ENCODE results near the gene NMUR2. TPM values are rescaled to one million over a fixed set of nuclear protein-coding genes. Genes with fewer than 3 reads are reported as not detected.

NMUR2 gene
- polyA plus RNA-seq, 1 of the 3 experiments (the other 2 are of a cell fraction), result not detected

- no peaks in the 10 kb centered on the region for H3K4me1 ChIP-seq (ENCODE audit: control insufficient read depth in 1 of 2, insufficient read depth in 2 of 2, low read depth in 1 of 2, low read length in 1 of 2)
- H3F3A ChIP-seq (replicated peaks; ENCODE audit: insufficient read depth), result no peaks in the 10 kb centered on the region
- H3K9me2 ChIP-seq, result no peaks in the 10 kb centered on the region
- no peak overlapping the region for H3K9ac ChIP-seq
- POLR2A ChIA-PET, result no interaction called here
- no peaks in the 10 kb centered on the region for H3K79me2 ChIP-seq (ENCODE audit: insufficient read depth)
- no peaks in the 10 kb centered on the region for H4K20me1 ChIP-seq (ENCODE audit: insufficient read depth)
- TF ChIP-seq FOSL2 (IDR thresholded peaks at IDR 0.05; ENCODE audit: borderline replicate concordance, low read depth) (no peak), SIN3A (IDR thresholded peaks at IDR 0.05; ENCODE audit: borderline replicate concordance, low read depth, low read length) (no peak), CHD2 (IDR thresholded peaks at IDR 0.05; ENCODE audit: low read length, partially characterized antibody) (no peak), TAF1 (IDR thresholded peaks at IDR 0.05; ENCODE audit: borderline replicate concordance, low read depth, low read length) (no peak), POLR2AphosphoS5 (IDR thresholded peaks at IDR 0.05; ENCODE audit: low read depth, low read length) (no peak), FOXM1 (IDR thresholded peaks at IDR 0.05; ENCODE audit: low read depth) (no peak), RFX5 (IDR thresholded peaks at IDR 0.05; ENCODE audit: low read length) (no peak), CTCF (IDR thresholded peaks at IDR 0.05) (no peak), RAD21 (IDR thresholded peaks at IDR 0.05; ENCODE audit: low read length) (no peak), EZH2phosphoT487 (IDR thresholded peaks at IDR 0.05; ENCODE audit: borderline replicate concordance, low read depth) (no peak), RCOR1 (IDR thresholded peaks at IDR 0.05; ENCODE audit: low read length) (no peak)
- TF ChIP-seq, protein P1, sequence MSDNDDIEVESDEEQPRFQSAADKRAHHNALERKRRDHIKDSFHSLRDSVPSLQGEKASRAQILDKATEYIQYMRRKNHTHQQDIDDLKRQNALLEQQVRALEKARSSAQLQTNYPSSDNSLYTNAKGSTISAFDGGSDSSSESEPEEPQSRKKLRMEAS (IDR thresholded peaks at IDR 0.05; ENCODE audit: low read depth), result no peak
- TF ChIP-seq, protein P2, sequence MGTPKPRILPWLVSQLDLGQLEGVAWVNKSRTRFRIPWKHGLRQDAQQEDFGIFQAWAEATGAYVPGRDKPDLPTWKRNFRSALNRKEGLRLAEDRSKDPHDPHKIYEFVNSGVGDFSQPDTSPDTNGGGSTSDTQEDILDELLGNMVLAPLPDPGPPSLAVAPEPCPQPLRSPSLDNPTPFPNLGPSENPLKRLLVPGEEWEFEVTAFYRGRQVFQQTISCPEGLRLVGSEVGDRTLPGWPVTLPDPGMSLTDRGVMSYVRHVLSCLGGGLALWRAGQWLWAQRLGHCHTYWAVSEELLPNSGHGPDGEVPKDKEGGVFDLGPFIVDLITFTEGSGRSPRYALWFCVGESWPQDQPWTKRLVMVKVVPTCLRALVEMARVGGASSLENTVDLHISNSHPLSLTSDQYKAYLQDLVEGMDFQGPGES (IDR thresholded peaks at IDR 0.05; ENCODE audit: low read depth, low read length), result no peak
- TF ChIP-seq, protein P3, sequence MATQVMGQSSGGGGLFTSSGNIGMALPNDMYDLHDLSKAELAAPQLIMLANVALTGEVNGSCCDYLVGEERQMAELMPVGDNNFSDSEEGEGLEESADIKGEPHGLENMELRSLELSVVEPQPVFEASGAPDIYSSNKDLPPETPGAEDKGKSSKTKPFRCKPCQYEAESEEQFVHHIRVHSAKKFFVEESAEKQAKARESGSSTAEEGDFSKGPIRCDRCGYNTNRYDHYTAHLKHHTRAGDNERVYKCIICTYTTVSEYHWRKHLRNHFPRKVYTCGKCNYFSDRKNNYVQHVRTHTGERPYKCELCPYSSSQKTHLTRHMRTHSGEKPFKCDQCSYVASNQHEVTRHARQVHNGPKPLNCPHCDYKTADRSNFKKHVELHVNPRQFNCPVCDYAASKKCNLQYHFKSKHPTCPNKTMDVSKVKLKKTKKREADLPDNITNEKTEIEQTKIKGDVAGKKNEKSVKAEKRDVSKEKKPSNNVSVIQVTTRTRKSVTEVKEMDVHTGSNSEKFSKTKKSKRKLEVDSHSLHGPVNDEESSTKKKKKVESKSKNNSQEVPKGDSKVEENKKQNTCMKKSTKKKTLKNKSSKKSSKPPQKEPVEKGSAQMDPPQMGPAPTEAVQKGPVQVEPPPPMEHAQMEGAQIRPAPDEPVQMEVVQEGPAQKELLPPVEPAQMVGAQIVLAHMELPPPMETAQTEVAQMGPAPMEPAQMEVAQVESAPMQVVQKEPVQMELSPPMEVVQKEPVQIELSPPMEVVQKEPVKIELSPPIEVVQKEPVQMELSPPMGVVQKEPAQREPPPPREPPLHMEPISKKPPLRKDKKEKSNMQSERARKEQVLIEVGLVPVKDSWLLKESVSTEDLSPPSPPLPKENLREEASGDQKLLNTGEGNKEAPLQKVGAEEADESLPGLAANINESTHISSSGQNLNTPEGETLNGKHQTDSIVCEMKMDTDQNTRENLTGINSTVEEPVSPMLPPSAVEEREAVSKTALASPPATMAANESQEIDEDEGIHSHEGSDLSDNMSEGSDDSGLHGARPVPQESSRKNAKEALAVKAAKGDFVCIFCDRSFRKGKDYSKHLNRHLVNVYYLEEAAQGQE (IDR thresholded peaks at IDR 0.05; ENCODE audit: low read depth, low read length), result no peak
- no peak overlapping the region for H3K27ac ChIP-seq (ENCODE audit: low read depth in 2 of 2, low read length in 1 of 2)
- no peak overlapping the region for H3K4me3 ChIP-seq (ENCODE audit: low read depth in 2 of 2, low read length in 1 of 2)
- CTCF ChIA-PET, result no interaction called here
- H2AFZ ChIP-seq (ENCODE audit: low read depth), result no peak overlapping the region
- H3K4me2 ChIP-seq, result no peak overlapping the region
- 14% methylated on average over 2 of the region's 2 CpGs for WGBS (ENCODE audit: low lambda C conversion rate)
- H3K9me3 ChIP-seq, result no peaks in the 10 kb centered on the region
- no peaks in the 10 kb centered on the region for H3K36me3 ChIP-seq (replicated peaks in 1 of 2; ENCODE audit: control insufficient read depth in 1 of 2, insufficient read depth in 2 of 2, low read length in 1 of 2)
- H3K27me3 ChIP-seq (ENCODE audit: insufficient read depth), result no peaks in the 10 kb centered on the region
- DNase-seq, result no peak
Measured at GRCh38 chr5:152425083-152425482, 20.0 kb upstream of the NMUR2 start.
